Mesodermal cell (in vitro differentiated cells): ENCODE data around the gene PPP5C.
A peak's percentile ranks its signal among the peaks of the same experiment; 100 is the strongest.

Experiments
- H3K27ac ChIP-seq: 2 replicates; pipeline ENCODE4 v1.7.0; 2013; ENCODE audit warnings: mild to moderate bottlenecking, low read depth, low read length, moderate library complexity; ENCODE audit not compliant: severe bottlenecking
- H3K36me3 ChIP-seq: 2 replicates; pipeline ENCODE4 v1.7.1; 2013; ENCODE audit warnings: mild to moderate bottlenecking, low read length, moderate library complexity; ENCODE audit not compliant: control insufficient read depth, insufficient read depth
- H3K4me1 ChIP-seq: one replicate; pipeline ENCODE4 v1.7.1; 2013; ENCODE audit warnings: mild to moderate bottlenecking, low read length; ENCODE audit not compliant: insufficient read depth, control insufficient read depth, poor library complexity, severe bottlenecking
- H3K4me3 ChIP-seq: 2 replicates; pipeline ENCODE4 v1.7.0; 2013; ENCODE audit warnings: low read length, control low read depth, mild to moderate bottlenecking; ENCODE audit not compliant: insufficient read depth, poor library complexity, severe bottlenecking; ENCODE audit errors: extremely low read depth
- H3K9me3 ChIP-seq: 2 replicates; pipeline ENCODE4 v1.7.1; 2013; ENCODE audit warnings: mild to moderate bottlenecking, low read length, moderate library complexity; ENCODE audit not compliant: control insufficient read depth
- WGBS, 2 experiments: methylation state at CpG; one replicate each; pipeline ENCODE4 v1.1.5; 2013; ENCODE audit warnings: missing lambda C conversion rate in 2 of 2; ENCODE audit not compliant: insufficient coverage in 2 of 2; 5-methylcytosine and 5-hydroxymethylcytosine counted together

PPP5C gene

DNA sequence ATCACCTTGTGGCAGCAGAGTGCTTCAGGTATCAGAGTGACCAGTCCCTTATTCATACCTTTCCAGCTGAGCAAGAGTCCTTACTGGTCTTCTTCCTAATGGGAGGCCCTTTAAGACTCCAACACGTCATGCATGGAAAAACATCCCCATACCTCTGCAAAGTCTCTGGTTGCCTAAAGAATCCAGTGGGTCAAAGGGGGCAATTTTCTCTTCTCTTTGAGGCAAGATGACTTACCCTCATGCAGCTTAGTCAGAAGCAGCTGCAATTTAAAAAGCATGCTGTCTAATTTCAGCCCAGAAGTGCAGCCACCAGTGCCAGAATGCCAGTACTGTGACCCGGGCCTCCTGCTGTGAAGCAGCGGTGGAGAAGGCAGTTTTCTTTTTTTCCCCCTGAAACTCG is 18.7 kb downstream of the PPP5C start:
- Histone ChIP-seq H3K4me3 (no peak overlapping the region), H3K27ac (no peak overlapping the region), H3K36me3 (peaks cover 66% of the 10 kb centered on the region), H3K4me1 (peaks cover 3% of the 10 kb centered on the region), H3K9me3 (no peaks in the 10 kb centered on the region)
- 83 to 93% methylated on average over 3 of the region's 4 CpGs for WGBS, 2 experiments

GRCh38 chr19:46366620-46367292 is 19.9 kb downstream of the PPP5C start:
- no peak overlapping the region for H3K27ac ChIP-seq

GRCh38 chr19:46367426-46367825 is 20.5 kb downstream of the PPP5C start:
- WGBS, 2 experiments: 95 to 100% methylated on average over 2 to 3 of the region's 5 CpGs
- H3K9me3 ChIP-seq: no peaks in the 10 kb centered on the region
- H3K27ac ChIP-seq: no peak overlapping the region
- H3K36me3 ChIP-seq: peaks cover 70% of the 10 kb centered on the region
- peaks cover 18% of the 10 kb centered on the region for H3K4me1 ChIP-seq
- H3K4me3 ChIP-seq: no peak overlapping the region

More at GRCh38 chr19:46366620-46367292, 19.9 kb downstream of the PPP5C start:
- Histone ChIP-seq H3K36me3 (peaks cover 64% of the 10 kb centered on the region), H3K9me3 (no peaks in the 10 kb centered on the region), H3K4me3 (no peak overlapping the region), H3K4me1 (peaks cover 12% of the 10 kb centered on the region)
- WGBS, 2 experiments: 97 to 100% methylated on average over 5 to 6 of the region's 9 CpGs

- Histone ChIP-seq H3K36me3 (peaks cover 70% of the 10 kb centered on the region), H3K9me3 (no peaks in the 10 kb centered on the region), H3K4me1 (peaks cover 25% of the 10 kb centered on the region), H3K27ac (no peak overlapping the region), H3K4me3 (no peak overlapping the region)
- 98 to 99% methylated on average over 7 of the region's 7 CpGs for WGBS, 2 experiments
Measured at GRCh38 chr19:46368116-46368515, 21.2 kb downstream of the PPP5C start.

- H3K27ac ChIP-seq: no peak overlapping the region
- H3K9me3 ChIP-seq: no peaks in the 10 kb centered on the region
- peaks cover 61% of the 10 kb centered on the region for H3K36me3 ChIP-seq
- H3K4me3 ChIP-seq: no peak overlapping the region
- H3K4me1 ChIP-seq: peaks cover 32% of the 10 kb centered on the region
- WGBS, 2 experiments: 98 to 100% methylated on average over 1 to 6 of the region's 7 CpGs
Measured at GRCh38 chr19:46369817-46370216, 22.9 kb downstream of the PPP5C start.

DNA sequence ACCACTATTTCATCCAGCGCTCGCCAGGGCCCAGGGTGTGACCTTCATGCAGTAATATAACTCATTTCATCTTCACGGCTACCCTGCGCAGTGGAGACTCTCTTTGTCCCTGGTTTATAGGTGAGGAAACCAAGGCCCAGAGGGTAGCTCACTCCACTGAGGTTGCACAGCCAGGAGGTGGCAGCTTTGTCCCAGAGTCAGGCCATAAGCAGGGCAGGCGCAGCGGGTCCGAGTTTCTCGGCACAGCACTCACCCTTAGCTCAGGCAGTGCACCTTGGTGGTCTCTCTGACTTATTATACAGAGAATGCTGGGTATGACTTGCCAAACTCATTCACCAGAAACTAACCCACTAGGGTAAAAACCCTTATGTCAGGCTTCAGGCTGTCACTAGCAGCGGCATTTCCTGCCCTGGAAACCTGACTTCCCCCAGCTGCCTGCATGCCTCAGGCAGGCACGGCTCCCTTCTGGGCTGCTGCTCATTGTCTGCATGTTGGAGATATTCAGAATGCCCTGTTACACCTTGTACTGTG is 24.5 kb downstream of the PPP5C start:
- WGBS, 2 experiments: 84 to 90% methylated on average over 6 to 10 of the region's 10 CpGs
- Histone ChIP-seq H3K27ac (peak overlapping the region; percentile 62), H3K36me3 (peaks cover 58% of the 10 kb centered on the region), H3K4me1 (peaks cover 30% of the 10 kb centered on the region), H3K4me3 (no peak overlapping the region), H3K9me3 (no peaks in the 10 kb centered on the region)

DNA sequence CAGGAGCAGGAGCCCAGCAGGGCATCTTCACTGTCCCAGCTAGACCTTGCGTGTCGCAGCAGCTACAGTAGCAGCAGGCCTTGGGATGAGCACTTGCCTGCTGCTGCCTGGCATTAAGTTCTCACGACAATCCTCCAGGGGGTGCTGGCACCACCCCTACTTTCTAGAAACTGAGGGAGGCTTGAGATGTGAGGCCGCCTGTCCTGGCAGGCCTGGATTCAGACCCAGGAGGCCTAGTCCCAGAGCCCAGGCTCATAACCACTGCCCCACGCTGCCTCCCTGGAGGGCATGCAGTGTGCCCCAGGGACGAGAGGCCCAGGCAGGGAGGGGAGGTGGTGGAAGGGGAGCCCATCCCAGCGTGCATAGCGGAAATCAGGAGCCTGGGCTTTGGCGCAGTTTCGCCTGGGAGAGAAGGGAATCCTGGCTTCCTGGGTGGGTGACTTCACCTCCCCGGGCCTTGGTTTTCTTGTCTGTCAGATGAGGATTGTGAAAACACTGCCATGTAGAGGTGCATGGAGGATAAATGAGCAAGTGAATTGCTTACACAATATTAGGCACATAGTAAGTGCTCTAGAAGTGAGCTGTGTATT is 26.1 kb downstream of the PPP5C start:
- H3K9me3 ChIP-seq: no peaks in the 10 kb centered on the region
- no peak overlapping the region for H3K4me3 ChIP-seq
- WGBS, 2 experiments: 40 to 57% methylated on average over 8 to 9 of the region's 11 CpGs
- peaks cover 30% of the 10 kb centered on the region for H3K4me1 ChIP-seq
- H3K36me3 ChIP-seq: peaks cover 59% of the 10 kb centered on the region
- H3K27ac ChIP-seq: peak overlapping the region; percentile 82

GRCh38 chr19:46373491-46374359 is 26.8 kb downstream of the PPP5C start:
- Histone ChIP-seq H3K4me3 (no peak overlapping the region), H3K4me1 (peaks cover 30% of the 10 kb centered on the region), H3K9me3 (no peaks in the 10 kb centered on the region), H3K27ac (peak overlapping the region; percentile 82), H3K36me3 (peaks cover 61% of the 10 kb centered on the region)
- 25 to 46% methylated on average over 5 to 11 of the region's 17 CpGs for WGBS, 2 experiments

GRCh38 chr19:46374536-46375475 is 27.9 kb downstream of the PPP5C start:
- Histone ChIP-seq H3K4me1 (peaks cover 30% of the 10 kb centered on the region), H3K4me3 (no peak overlapping the region), H3K36me3 (peaks cover 64% of the 10 kb centered on the region), H3K9me3 (no peaks in the 10 kb centered on the region), H3K27ac (no peak overlapping the region)
- 91 to 94% methylated on average over 18 of the region's 21 CpGs for WGBS, 2 experiments
